CD14-positive monocyte (primary cell): ENCODE measurements around the gene CTCF. TPM values are rescaled to one million over a fixed set of nuclear protein-coding genes. Genes with fewer than 3 reads are reported as not detected.

Experiments
- DNase-seq, 3 donors: peaks; one replicate each; pipeline ENCODE4 v3.0.0-alpha.2; 2011 to 2022
- H2AFZ ChIP-seq: 2 replicates; pipeline ENCODE4 v1.6.0; 2012; ENCODE audit warnings: mild to moderate bottlenecking, low read depth, low read length, inconsistent platforms; ENCODE audit not compliant: insufficient read depth, poor library complexity, severe bottlenecking
- H3K27ac ChIP-seq, 2 donors: 1 replicate in 1 of 2; 2 replicates in 1 of 2; pipeline ENCODE4 v1.5.1; 2012 to 2013; ENCODE audit warnings: low read length in 2 of 2, control low read depth in 1 of 2, inconsistent platforms in 1 of 2, low read depth in 1 of 2, mild to moderate bottlenecking in 1 of 2
- H3K27me3 ChIP-seq, 2 donors: one replicate each; pipeline versions ENCODE4 v1.6.0 to v1.6.1; 2011 to 2013; ENCODE audit warnings: low read length in 2 of 2; ENCODE audit not compliant: control insufficient read depth in 2 of 2, insufficient read depth in 2 of 2
- H3K36me3 ChIP-seq, 2 donors: replicated peaks in 1 of 2; 1 replicate in 1 of 2; 2 replicates in 1 of 2; pipeline versions ENCODE4 v1.5.1 to v1.6.1; 2012 to 2013; ENCODE audit warnings: low read length in 2 of 2, control low read depth in 1 of 2, inconsistent platforms in 1 of 2, mild to moderate bottlenecking in 1 of 2; ENCODE audit not compliant: insufficient read depth in 2 of 2, control insufficient read depth in 1 of 2
- H3K4me1 ChIP-seq, 2 donors: 1 replicate in 1 of 2; 2 replicates in 1 of 2; pipeline versions ENCODE4 v1.5.1 to v1.6.1; 2012 to 2013; ENCODE audit warnings: low read length in 2 of 2, control low read depth in 1 of 2, inconsistent platforms in 1 of 2, mild to moderate bottlenecking in 1 of 2, moderate library complexity in 1 of 2; ENCODE audit not compliant: insufficient read depth in 2 of 2, control insufficient read depth in 1 of 2
- H3K4me2 ChIP-seq: replicated peaks from 2 replicates; pipeline ENCODE3; 2012; ENCODE audit warnings: low read length, moderate library complexity, mild to moderate bottlenecking; ENCODE audit not compliant: poor library complexity, severe bottlenecking; ENCODE audit errors: extremely low read depth
- H3K4me3 ChIP-seq, 3 experiments: fragments of 200-600 bp in 1 of 3; sonication (generic) in 1 of 3; replicated peaks in 1 of 3; 1 replicate in 2 of 3; 2 replicates in 1 of 3; pipeline ENCODE4 v1.5.1; 2011 to 2013; ENCODE audit warnings: low read length in 3 of 3, mild to moderate bottlenecking in 3 of 3, control low read depth in 2 of 3, low read depth in 2 of 3, inconsistent platforms in 1 of 3, moderate library complexity in 1 of 3
- H3K79me2 ChIP-seq: 2 replicates; pipeline ENCODE4 v1.6.0; 2012; ENCODE audit warnings: mild to moderate bottlenecking, control low read depth, inconsistent platforms, low read length, moderate library complexity; ENCODE audit not compliant: insufficient read depth
- H3K9ac ChIP-seq: 2 replicates; pipeline ENCODE4 v1.6.0; 2017; ENCODE audit warnings: low read length, mild to moderate bottlenecking; ENCODE audit not compliant: insufficient read depth, poor library complexity, severe bottlenecking
- H3K9me3 ChIP-seq, 2 donors: replicated peaks in 1 of 2; 1 replicate in 1 of 2; 2 replicates in 1 of 2; pipeline versions ENCODE4 v1.5.1 to v1.6.1; 2012 to 2013; ENCODE audit warnings: low read length in 2 of 2, control low read depth in 1 of 2; ENCODE audit not compliant: control insufficient read depth in 1 of 2, insufficient read depth in 1 of 2
- H4K20me1 ChIP-seq: 2 replicates; pipeline ENCODE4 v1.6.0; 2012; ENCODE audit warnings: mild to moderate bottlenecking, low read length, control low read depth, moderate library complexity; ENCODE audit not compliant: insufficient read depth
- H3K27ac Mint-ChIP-seq, 7 donors: one replicate each; pipeline ENCODE4 v1.8.0; 2020; ENCODE audit warnings: mild to moderate bottlenecking in 7 of 7, mixed read lengths in 7 of 7, moderate library complexity in 6 of 7, inconsistent platforms in 2 of 7
- H3K27me3 Mint-ChIP-seq, 3 donors: one replicate each; pipeline ENCODE4 v1.8.0; 2021 to 2022; ENCODE audit warnings: low read depth in 3 of 3, mild to moderate bottlenecking in 3 of 3, mixed read lengths in 3 of 3, moderate library complexity in 3 of 3, inconsistent platforms in 1 of 3
- H3K36me3 Mint-ChIP-seq, 2 donors: one replicate each; pipeline ENCODE4 v1.8.0; 2020; ENCODE audit warnings: mixed read lengths in 2 of 2, inconsistent platforms in 1 of 2, mild to moderate bottlenecking in 1 of 2
- H3K4me1 Mint-ChIP-seq: one replicate; pipeline ENCODE4 v1.8.0; 2020; ENCODE audit warnings: mild to moderate bottlenecking, mixed read lengths
- H3K4me3 Mint-ChIP-seq, 2 donors: one replicate each; pipeline ENCODE4 v1.8.0; 2020; ENCODE audit warnings: mild to moderate bottlenecking in 2 of 2, mixed read lengths in 2 of 2, moderate library complexity in 1 of 2
- H3K9me3 Mint-ChIP-seq, 7 donors: one replicate each; pipeline ENCODE4 v1.8.0; 2020 to 2022; ENCODE audit warnings: mixed read lengths in 7 of 7, mild to moderate bottlenecking in 6 of 7, moderate library complexity in 6 of 7, inconsistent platforms in 2 of 7
- WGBS: methylation state at CpG from one replicate; pipeline ENCODE4 v1.1.5; 2013; ENCODE audit warnings: missing lambda C conversion rate; ENCODE audit not compliant: insufficient coverage; 5-methylcytosine and 5-hydroxymethylcytosine counted together
- intact Hi-C, 2 donors: fragments of 100-400 bp; cut with micrococcal nuclease; formaldehyde crosslinking; loops; one replicate each; pipeline versions ENCODE4 v1.15.0 to v1.15.1; 2023
- polyA plus RNA-seq, 3 donors: library from polyadenylated mRNA; depleted of rRNA in 1 of 3; unstranded in 2 of 3; stranded (reverse) in 1 of 3; fragments of 300-500 nt in 2 of 3; fragments of >200 nt in 1 of 3; fragmentation: Illumina TruSeq in 2 of 3; gene quantifications; 1 replicate in 2 of 3; 2 replicates in 1 of 3; pipeline ENCODE4 v1.2.3, GENCODE V29; 2012 to 2021
- TF ChIP-seq, protein P1 (sequence below): fragments of 200-600 bp; IDR thresholded peaks from one replicate; pipeline ENCODE4 v1.8.0; 2022; ENCODE audit warnings: antibody characterized with exemption, mild to moderate bottlenecking

The CTCF gene
- polyA plus RNA-seq, 3 donors, result 8.4 to 29.9 (median 17.7) TPM

DNA sequence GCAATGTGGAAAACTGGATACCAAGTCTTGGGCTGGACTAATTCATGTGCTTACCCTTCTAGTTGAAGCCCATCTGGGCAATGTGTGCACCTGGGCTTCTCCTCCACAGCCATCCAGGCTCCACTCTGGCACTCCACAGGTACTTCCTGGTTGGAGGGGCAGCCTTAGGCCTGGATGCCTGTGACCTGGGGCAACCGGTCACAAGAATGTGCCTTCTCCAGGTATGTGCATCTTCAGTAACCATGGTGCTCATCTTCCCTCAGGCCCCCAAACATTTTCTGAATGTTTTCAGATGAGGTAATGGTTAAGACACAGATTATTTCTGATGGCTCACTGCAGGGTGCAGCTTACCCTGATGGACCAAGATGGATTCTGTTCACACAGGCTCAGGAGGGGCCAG lies 115.4 kb downstream of the CTCF start:
- H3K9ac ChIP-seq, result no peak overlapping the region

GRCh38 chr16:67678354-67679023 lies 116.2 kb downstream of the CTCF start:
- H3K9ac ChIP-seq, result no peak overlapping the region
- no peaks in the 10 kb centered on the region for H4K20me1 ChIP-seq
- H3K9me3 Mint-ChIP-seq, result no peaks in the 10 kb centered on the region
- H3K79me2 ChIP-seq, result no peaks in the 10 kb centered on the region
- no peak overlapping the region for H3K4me2 ChIP-seq
- H3K27me3 ChIP-seq, result no peaks in the 10 kb centered on the region
- peaks cover 2 to 17% of the 10 kb centered on the region in 2 donors for H3K36me3 ChIP-seq
- intact Hi-C loops, result loop anchor here in 1 of 2 donors (10.0 kb wide), 1 partner anchor 546 kb away; no protein-coding TSS in a partner anchor
- peaks cover 22 to 51% of the 10 kb centered on the region in 2 donors for H3K36me3 Mint-ChIP-seq
- H3K4me1 Mint-ChIP-seq, result peaks cover 15% of the 10 kb centered on the region
- DNase-seq, result no peak
- WGBS, result 93% methylated on average over 3 of the region's 12 CpGs
- H2AFZ ChIP-seq, result no peak overlapping the region
- H3K27me3 Mint-ChIP-seq, result peaks cover 0 to 2% (median 2%) of the 10 kb centered on the region in 3 donors
- no peak overlapping the region for H3K4me3 Mint-ChIP-seq
- no peak overlapping the region for H3K27ac Mint-ChIP-seq
- no peak overlapping the region for H3K4me3 ChIP-seq
- TF ChIP-seq, protein P1, sequence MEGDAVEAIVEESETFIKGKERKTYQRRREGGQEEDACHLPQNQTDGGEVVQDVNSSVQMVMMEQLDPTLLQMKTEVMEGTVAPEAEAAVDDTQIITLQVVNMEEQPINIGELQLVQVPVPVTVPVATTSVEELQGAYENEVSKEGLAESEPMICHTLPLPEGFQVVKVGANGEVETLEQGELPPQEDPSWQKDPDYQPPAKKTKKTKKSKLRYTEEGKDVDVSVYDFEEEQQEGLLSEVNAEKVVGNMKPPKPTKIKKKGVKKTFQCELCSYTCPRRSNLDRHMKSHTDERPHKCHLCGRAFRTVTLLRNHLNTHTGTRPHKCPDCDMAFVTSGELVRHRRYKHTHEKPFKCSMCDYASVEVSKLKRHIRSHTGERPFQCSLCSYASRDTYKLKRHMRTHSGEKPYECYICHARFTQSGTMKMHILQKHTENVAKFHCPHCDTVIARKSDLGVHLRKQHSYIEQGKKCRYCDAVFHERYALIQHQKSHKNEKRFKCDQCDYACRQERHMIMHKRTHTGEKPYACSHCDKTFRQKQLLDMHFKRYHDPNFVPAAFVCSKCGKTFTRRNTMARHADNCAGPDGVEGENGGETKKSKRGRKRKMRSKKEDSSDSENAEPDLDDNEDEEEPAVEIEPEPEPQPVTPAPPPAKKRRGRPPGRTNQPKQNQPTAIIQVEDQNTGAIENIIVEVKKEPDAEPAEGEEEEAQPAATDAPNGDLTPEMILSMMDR, result no peak
- no peak overlapping the region for H3K27ac ChIP-seq
- H3K4me1 ChIP-seq, result peaks cover 10 to 12% of the 10 kb centered on the region in 2 donors
- no peaks in the 10 kb centered on the region for H3K9me3 ChIP-seq

More for the DNA sequence above, 115.4 kb downstream of the CTCF start:
- H4K20me1 ChIP-seq, result no peaks in the 10 kb centered on the region
- TF ChIP-seq, protein P1, result no peak
- Mint-ChIP-seq H3K27me3 (peaks cover 0 to 2% (median 2%) of the 10 kb centered on the region in 3 donors), H3K4me3 (no peak overlapping the region), H3K4me1 (peaks cover 23% of the 10 kb centered on the region), H3K9me3 (no peaks in the 10 kb centered on the region), H3K27ac (no peak overlapping the region), H3K36me3 (peaks cover 19 to 44% of the 10 kb centered on the region in 2 donors)
- H3K4me2 ChIP-seq, result no peak overlapping the region
- H3K27me3 ChIP-seq, result no peaks in the 10 kb centered on the region
- no peak overlapping the region for H3K27ac ChIP-seq
- H2AFZ ChIP-seq, result no peak overlapping the region
- no peak for DNase-seq
- peaks cover 2 to 9% of the 10 kb centered on the region in 2 donors for H3K36me3 ChIP-seq
- intact Hi-C loops, result loop anchor here in 1 of 2 donors (10.0 kb wide), 1 partner anchor 547 kb away; no protein-coding TSS in a partner anchor
- H3K4me1 ChIP-seq, result peaks cover 18 to 20% of the 10 kb centered on the region in 2 donors
- no peak overlapping the region for H3K4me3 ChIP-seq
- H3K79me2 ChIP-seq, result no peaks in the 10 kb centered on the region
- no peaks in the 10 kb centered on the region for H3K9me3 ChIP-seq
- WGBS, result 100% methylated on average over 1 of the region's 1 CpG
